Suppressor macrophage treated with lipopolysaccharide for 4 hours (primary cell): Measurements from ENCODE around the gene CCDC57.
"Not testable (repeated sequence)": the region's sequence is repeated elsewhere in the genome, so short reads cannot be mapped to it uniquely, and the experiment has no call there.

Experiments
- DNase-seq: peaks from one replicate; pipeline ENCODE4 v3.0.0-alpha.2; 2020

The CCDC57 gene, protein sequence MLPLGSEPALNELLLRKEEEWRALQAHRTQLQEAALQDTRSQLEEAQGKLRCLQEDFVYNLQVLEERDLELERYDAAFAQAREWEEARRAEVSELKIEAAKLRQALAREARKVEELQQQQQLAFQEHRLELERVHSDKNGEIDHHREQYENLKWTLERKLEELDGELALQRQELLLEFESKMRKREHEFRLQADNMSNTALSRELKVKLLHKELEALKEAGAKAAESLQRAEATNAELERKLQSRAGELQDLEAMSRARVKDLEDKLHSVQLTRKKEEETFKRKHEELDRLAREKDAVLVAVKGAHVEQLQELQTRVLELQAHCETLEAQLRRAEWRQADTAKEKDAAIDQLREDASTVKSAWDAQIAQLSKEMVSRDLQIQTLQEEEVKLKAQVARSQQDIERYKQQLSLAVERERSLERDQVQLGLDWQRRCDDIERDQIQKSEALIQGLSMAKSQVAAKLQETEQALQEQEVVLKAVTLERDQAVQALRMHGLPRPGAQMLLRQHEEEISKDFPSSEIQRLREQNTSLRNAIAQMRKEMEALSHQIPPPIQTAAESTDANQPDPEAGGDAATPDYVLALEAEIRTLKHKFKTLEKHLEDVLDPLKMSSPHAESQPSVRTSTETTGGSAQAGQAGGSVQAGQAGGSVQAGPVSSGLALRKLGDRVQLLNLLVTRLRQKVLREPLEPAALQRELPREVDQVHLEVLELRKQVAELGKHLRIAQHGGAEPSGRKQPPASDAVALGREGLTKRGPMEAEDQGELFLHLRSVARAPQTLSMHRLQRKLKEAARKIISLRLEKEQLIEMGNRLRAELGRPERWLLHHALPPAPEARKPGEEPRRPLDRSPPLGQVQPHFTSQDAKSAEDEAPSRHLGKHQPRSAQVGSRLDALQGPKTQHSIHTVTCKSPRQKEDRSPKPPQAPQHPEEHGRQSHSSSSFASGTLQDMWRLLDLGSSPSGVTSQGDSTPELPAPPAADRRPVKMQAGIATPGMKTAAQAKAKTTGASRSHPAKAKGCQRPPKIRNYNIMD

DNA sequence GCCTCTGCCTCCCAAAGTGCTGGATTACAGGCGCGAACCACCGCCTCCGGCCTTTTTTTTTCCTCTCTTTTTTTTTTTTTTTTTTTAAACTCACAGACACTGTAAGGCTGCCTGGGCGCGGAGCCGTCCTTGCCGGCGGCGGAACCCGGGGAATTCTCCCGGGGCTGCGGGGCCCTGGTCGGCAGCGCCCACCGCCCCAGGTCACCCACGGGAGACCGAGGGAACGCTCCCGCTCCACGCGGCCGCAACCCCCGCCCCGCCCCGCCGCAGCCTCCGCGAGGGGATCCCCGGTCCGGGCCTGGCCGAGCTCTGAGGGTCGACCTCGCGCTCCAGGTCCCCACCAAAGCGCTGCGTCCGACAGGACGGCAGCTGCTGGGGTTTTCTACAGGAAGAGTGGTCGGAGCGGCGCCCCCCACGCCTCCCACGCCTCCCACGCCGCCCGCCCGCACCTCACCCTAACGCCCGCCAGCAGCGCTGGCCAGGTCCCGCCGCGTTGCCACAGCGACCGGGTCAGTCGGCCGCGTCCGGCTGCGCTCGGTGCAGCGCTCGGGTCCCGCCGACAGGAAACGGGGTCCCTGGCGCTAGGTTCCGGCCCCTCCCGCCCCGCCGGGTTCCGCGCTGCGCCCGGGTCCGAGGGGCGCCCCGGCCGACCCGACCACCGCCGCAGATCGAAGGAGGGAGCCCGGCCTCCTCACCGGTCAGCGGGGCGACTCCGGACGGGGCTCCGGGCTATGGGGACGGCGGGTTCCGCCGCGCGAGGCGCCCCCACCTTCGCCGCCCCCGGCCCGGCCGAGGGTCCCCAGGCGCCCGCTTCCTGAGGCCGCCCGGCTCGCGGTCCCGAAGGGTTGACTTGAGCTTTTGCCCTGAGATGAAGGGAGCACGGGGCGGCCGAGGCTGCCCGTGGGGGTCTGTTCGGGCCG lies at the start of gene CCDC57:
Gene CCDC57, minus strand, starts transcription at position 512 of the 920 bp plus-strand sequence. CDS start 10,898 bp downstream, outside the sequence.
- peak; percentile 86 for DNase-seq

DNA sequence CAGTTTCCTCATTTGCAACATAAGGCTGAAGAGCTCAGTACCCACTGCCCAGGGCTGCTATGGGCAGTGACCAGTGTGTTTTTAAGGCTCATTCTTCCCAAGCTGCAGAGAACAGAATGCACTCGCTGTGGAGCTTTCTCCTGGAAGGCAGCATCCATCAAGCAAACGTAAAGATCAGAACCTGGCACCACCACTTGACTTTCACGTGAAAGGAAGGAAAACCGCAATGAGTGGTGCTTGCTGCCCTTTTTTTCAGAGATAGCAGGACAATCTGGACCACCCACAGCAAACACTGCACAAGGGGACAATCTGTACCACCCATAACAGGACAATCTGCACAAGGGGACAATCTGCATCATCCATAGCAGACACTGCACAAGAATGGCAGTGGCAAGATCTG lies 49.7 kb upstream of the CCDC57 start:
- no peak for DNase-seq

- DNase-seq = not testable (repeated sequence)
These were observed 47.6 kb upstream of the CCDC57 start for GRCh38 chr17:82259972-82260961.

GRCh38 chr17:82258555-82258954 lies 45.9 kb upstream of the CCDC57 start:
- DNase-seq = no peak

GRCh38 chr17:82257473-82257872 lies 44.8 kb upstream of the CCDC57 start:
- no peak for DNase-seq

GRCh38 chr17:82256242-82256885 lies 43.7 kb upstream of the CCDC57 start:
- no peak for DNase-seq

- no peak for DNase-seq
These were observed 42.8 kb upstream of the CCDC57 start for GRCh38 chr17:82255402-82255972.

GRCh38 chr17:82254746-82255145 lies 42.1 kb upstream of the CCDC57 start:
- not testable (repeated sequence) for DNase-seq

DNA sequence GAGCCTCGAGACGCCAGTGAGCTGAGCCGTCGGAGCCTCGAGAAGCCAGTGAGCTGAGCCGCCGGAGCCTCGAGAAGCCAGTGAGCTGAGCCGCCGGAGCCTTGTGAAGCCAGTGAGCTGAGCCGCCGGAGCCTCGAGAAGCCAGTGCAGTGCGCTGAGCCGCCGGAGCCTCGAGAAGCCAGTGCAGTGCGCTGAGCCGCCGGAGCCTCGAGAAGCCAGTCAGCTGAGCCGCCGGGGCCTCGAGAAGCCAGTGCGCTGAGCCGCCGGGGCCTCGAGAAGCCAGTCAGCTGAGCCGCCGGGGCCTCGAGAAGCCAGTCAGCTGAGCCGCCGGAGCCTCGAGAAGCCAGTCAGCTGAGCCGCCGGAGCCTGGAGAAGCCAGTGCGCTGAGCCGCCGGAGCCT lies 41.5 kb upstream of the CCDC57 start:
- DNase-seq = not testable (repeated sequence)

GRCh38 chr17:82253179-82253544 lies 40.5 kb upstream of the CCDC57 start:
- no peak for DNase-seq

- DNase-seq = no peak
These were observed 40.0 kb upstream of the CCDC57 start for GRCh38 chr17:82252511-82253178.

DNA sequence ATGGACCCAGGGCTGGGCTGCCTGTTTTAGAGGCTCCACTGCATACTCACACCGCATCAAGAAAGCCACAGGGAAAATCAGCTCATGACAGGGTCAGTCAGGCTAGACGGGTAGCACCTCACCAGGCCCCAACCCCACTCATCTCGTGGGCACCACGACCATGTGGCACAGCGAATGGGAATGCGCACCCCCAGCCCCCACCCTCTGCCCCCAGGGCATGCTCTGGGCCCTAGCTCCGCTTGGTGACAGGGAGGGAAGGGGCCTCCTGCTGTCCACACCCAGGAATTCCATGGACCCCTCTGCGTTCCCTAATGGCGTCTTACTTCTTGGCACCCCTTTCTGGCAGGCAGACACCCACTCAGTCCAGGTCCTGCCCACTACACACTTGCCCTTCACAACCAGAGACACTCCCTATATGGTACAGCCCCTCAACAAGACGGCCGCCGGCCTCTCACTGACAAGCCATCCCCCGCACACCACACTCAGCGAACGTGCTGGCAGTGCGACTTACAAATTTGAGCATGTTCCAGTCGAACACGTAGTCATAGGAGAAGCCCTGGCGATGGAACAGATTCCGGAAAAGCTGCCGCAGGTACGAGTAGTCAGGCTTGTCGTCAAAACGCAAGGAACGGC lies 38.3 kb upstream of the CCDC57 start:
- no peak for DNase-seq

DNA sequence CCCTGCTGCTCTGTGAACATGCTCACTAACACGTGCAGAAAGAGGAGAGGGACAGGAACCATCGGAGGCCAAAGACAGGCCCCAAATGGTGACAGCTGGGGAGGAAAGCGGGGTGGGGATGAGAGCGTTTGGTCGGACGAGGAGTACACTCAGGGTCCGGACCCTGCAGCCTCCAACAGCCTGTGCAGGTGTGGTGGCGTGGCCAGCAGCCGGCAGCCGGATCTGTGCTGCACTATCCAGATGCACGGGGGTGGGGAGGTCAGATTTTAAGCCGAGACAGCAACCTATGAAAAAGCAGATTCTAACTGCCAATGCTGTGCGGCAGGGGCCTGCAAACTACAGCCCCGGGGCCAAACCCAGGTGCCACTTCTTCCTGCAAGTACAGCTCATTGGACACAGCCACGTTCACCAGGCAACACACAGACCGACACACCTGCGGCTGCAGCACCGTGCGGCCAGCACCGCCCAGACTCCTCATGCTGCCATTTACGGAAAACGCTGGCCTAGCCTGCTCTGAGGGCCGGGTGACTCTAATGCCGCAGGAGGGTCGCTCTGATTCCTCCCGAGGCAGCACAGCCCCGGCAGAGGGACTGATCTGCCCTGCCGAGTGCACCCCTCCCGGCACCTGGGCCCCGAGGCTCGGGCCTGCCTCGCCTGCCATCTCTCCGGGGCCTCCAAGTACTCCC lies 37.4 kb upstream of the CCDC57 start:
- no peak for DNase-seq

- no peak for DNase-seq
These were observed 36.4 kb upstream of the CCDC57 start for GRCh38 chr17:82248815-82249674.

GRCh38 chr17:82247856-82248671 lies 35.4 kb upstream of the CCDC57 start:
- no peak for DNase-seq

DNA sequence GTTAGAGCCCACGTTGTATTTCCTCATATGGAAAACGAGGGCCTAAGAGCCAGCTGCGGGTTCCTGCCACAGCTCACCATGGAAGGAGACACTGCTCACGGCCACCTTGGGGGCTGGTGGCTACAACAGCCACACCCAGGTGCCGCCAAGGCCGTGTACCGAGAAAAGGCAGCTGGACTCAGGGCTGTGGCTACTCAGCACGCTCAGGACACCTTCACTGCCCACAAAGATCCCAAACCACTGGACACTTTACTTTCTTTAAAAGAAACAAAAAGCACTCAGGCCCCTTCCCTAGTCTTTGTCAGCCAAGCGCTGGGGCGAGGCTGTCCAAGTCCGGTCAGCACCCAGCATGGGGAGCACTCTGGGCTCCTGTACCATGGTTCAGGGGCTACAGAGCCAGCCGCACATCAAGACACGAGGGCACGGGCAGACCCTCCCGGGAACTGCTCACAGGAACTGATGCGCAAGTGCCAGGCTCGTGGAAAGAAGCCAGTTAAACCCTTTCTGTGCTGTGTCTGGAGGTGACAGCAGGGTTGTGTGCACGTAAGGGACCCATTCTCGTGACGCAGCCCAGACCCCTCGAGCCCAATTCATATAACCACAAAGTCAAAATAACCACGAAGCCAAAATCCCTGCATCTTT lies 34.7 kb upstream of the CCDC57 start:
- DNase-seq = no peak
